Activated CD8-positive, alpha-beta memory T cell treated with anti-CD3 and anti-CD28 coated beads, Interleukin-2, amount 50 U/mL, for 24 hours (primary cell): Measurements from ENCODE around the gene SNX32.
"Not testable (repeated sequence)": the region's sequence is repeated elsewhere in the genome, so short reads cannot be mapped to it uniquely, and the experiment has no call there.

Experiments used
- DNase-seq: peaks from one replicate; pipeline ENCODE4 v3.0.0-alpha.2; 2020; ENCODE audit errors: extremely low read depth

The SNX32 gene

DNA sequence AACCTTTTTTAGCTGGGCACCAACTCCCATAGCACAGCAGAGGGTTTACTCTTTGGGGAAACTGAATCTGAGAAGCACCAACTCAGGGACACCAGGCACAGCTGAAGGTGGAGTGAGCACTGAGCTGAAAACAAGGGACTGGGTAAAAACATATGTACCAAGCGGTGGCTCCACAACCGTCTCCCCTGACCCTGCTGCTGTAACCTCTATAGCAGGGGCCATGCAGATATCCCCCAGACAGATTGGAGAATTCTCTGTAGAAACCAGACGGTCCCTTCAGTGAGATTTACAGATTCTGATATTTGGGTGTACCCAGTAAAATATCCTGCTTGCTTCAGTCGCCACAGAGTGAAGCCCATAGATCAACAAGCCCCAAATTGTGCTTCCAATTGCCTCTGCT, 4.3 kb upstream of the SNX32 start:
- DNase-seq: no peak

GRCh38 chr11:65832231-65832630, 1.5 kb upstream of the SNX32 start:
- DNase-seq: not testable (repeated sequence)

DNA sequence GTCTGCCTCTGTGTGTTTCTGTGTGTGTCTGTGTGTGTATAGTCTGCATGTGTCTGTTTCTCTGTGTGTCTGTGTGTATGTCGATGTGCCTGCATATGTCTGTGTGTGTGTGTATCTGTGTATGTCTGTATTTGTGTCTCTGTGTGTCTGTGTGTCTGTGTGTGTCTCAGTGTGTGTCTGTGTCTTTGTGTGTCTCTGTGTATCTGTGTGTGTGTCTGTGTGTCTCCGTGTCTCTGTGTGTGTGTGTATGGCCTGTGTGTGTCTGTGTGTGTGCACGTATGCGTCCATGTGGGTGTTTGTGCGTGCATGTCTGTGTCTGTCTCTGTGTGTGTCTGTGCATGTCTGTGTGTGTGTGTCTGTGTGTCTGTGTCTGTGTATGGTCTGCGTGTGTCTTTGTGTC, 439 bp downstream of the SNX32 start:
- DNase-seq: no peak

DNA sequence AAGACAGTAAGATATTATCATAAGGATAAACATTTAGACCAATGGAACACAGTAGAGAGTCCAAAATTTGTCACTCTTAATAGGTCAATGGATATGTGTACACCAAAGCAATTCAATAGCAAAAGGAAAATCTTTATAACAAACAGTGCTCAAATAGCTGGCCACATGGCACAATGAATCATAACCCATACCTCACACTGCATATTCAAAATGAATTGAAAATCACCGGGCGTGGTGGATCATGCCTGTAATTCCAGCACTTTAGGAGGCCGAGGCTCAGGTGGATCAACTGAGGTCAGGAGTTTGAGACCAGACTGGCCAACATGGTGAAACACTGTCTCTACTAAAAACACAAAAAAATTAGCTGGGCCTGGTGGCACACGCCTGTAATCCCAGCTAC, 8.4 kb downstream of the SNX32 start:
- DNase-seq: no peak

DNA sequence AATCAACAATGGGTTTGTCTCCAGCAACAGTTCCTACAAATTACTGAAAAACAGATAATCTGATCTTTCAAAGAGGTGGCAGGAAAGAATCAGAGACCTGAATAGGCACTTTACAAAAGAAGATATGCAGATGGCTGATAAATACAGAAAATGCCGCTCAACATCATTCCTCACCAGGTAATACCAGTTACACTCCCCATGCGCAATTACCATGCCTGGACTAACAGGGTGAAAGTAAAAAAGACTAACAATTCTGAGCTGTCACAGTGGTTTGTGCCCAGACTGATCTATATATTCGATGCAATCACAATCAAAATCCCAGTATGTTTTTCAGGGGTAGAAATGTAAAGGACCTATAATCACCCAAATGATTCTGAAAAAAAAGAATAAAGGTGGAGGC, 10.0 kb downstream of the SNX32 start:
- no peak for DNase-seq

GRCh38 chr11:65844231-65844872, 10.6 kb downstream of the SNX32 start:
- DNase-seq: no peak

DNA sequence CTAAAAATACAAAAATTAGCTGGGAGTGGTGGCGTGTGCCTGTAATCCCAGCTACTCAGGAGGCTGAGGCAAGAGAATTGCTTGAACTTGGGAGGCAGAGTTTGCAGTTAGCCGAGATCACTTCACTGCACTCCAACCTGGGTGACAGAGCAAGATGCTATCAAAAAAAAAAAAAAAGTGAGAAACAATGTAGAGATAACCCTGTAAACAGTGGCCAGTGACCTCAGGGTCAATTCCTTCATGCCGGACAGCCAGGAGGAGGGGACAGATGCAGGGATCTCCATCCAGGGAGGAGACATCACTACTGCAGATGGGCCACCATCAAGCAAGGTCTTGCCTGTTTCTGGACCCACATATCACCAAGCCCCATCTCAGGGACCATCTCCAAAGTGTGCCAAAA, 14.0 kb downstream of the SNX32 start:
- DNase-seq: no peak

GRCh38 chr11:65848693-65849092, 14.9 kb downstream of the SNX32 start:
- not testable (repeated sequence) for DNase-seq

DNA sequence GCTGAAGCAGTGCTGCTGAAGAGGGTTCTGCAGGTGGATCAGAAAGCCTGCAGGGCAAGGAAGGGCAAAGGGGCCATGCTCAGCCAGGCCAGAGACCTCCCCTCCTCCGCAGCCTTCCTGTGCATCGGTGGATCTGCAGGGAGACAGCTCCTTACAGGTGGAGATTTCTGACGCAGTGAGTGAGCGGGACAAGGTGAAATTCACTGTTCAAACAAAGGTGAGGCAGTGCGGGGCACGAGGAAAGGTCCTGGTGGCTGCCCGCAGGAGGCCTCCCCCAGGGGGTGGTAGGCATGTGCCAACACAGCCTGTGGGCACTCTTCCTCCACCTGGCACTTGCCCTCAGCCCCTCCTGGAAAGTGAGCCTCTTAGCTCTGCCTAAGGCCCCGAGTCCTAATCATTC, 15.6 kb downstream of the SNX32 start:
- no peak for DNase-seq

DNA sequence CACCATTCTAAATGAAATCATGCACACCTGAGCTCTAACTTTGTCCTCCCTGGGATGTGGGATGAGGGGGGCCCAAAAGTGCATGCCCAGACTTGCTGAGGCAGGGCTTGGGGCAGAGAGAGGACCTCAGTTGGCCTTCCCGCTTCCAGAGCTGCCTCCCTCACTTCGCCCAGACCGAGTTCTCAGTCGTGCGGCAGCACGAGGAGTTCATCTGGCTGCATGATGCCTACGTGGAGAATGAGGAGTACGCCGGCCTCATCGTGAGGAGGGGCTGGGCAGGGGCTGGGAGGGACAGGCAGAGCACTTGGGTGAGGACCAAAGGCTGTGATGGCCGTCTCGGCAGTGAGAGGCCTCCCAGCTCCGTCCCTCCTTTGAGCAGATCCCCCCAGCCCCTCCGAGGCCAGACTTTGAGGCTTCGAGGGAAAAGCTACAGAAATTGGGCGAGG, 16.0 kb downstream of the SNX32 start:
- DNase-seq: no peak

DNA sequence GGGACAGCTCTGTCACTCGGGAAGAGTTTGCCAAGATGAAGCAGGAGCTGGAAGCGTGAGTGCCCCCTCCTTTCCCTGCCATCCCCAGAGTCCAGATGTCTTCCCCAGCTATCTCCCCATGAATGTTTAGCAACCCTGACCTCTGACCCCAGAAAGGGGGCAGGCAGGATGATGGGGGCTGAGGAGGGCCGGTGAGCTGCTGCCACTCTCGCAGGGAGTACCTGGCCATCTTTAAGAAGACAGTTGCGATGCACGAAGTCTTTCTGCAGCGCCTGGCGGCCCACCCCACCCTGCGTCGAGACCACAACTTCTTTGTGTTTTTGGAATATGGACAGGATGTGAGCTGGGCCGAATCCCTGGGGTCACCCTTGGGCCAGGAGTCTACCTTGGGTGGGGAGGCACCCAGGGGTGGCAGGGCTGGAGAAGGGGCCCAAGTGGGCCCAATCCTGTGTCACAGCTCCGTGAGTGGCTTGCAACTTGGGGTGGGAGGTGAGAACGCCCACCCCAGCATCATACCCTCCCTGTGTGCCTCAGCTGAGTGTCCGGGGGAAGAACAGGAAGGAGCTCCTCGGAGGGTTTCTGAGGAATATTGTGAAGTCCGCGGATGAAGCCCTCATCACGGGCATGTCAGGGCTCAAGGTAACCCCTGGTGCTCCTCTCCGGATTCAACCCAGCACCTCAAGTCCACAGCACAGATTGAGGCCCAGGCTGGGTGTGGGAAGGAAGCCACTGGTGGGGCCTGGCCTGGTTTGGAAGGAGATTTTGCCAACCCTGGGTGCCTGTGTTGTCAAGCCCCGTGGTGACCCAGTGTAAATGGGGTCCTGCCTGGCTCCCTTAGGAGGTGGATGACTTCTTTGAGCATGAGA, 16.7 kb downstream of the SNX32 start:
- no peak for DNase-seq

DNA sequence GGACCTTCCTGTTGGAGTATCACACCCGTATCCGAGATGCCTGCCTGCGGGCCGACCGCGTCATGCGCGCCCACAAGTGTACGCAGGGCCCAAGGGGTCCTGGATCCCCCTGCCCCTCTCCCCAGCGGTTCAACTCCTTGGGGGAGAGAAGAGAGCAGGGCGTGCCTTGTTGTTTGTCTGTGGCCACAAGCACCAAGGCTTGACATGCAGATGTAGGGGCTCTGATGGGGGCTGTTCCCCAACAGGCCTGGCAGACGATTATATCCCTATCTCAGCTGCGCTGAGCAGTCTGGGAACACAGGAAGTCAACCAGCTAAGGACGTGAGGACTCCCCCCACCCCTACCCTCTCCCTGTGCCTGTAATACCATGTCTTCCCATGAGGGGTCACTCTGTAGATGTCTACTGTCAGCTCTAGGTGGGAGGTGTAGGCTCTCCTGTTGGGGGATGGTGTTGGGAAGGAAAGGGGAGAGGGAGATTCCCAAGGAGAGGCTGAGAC, 17.4 kb downstream of the SNX32 start:
- DNase-seq: no peak

DNA sequence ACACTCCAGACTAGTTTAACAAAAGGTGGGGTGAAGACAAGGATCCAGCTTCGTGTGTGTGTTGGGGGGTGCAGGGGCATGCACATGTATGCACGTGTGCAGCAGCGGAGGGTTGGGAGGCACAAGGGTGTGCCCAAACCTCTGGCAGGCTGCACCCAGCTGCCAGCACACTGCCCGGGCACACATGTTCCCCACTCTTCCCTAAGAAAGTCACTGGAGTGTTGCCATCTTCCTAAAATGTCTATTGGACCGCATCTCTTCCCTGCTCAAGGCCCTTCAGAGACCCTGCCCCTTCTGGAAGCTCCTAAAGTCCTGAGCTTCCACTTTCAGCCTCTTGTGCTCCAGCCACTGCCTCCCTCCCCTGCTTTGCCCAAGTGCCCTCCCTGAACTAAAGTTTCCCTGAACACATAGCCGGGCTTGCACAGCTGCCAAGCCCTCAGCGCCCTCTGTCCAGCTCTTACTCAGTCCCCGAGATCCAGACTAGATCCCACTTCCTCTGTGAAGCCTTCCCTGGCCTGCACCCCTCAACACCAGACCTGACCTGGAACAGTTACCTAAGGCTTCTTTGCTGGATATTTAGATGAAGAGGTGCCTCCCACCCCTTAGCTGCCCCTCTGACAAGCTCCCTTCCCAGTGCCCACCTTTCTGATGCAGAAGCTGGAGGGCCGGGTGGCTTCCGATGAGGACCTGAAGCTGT, 18.2 kb downstream of the SNX32 start:
- DNase-seq: no peak

GRCh38 chr11:65852508-65853245, 18.9 kb downstream of the SNX32 start:
- DNase-seq: no peak

GRCh38 chr11:65853246-65853979, 19.6 kb downstream of the SNX32 start:
- DNase-seq: no peak

- no peak for DNase-seq
Observed at GRCh38 chr11:65854161-65854592, 20.4 kb downstream of the SNX32 start.

DNA sequence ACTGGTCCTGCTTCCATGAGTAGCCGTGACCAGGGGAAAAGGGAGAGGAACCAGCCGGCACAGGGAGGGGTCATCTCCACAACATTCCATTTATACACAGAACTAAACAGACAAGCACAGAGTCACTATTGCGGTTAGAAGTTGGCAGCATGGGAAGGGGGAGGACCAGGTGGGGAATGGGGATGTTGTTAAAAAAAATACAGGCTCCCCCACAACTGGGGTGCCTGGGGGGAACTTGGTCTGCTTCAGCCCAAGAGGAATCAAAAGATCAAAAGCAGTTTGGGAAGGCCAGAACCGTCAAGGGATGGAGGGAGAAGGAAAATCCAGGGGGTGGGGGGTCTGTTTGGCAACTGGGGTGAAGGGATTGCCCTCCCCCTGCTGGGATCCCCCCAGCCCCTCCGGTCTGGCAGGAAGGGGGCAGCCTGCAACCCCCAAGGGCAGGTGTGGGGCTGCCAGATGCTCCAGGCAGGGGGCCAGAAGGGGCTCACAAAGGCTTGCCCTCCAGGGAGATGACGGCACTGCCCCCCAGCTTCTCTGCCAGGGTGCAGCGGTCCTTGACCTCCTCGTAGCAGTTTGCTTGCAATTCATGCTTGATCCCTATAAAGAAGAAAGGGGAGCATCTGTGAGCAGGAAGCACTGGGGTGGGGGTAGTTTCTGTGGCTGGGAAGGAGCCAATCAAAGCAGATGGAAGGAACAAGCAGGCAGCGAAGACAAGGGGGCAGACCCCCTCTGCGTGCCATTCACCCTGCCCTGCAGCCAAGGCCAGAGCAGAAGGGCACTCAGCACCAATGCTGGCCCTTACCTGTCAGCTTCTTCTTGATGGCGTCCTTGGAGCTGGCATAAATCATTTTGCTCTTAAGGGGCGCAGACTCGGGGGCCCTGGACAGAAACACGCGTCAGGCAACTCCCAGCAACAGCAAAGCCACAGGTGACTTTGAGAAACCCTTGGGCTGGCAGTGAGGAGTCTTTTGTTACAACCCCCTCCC, 21.4 kb downstream of the SNX32 start:
- DNase-seq: no peak

- no peak for DNase-seq
Observed at GRCh38 chr11:65855927-65856363, 22.2 kb downstream of the SNX32 start.

GRCh38 chr11:65856689-65857499, 23.1 kb downstream of the SNX32 start:
- peak; percentile 62 for DNase-seq
